ENCODE data around the gene MED27.

MED27 gene

DNA sequence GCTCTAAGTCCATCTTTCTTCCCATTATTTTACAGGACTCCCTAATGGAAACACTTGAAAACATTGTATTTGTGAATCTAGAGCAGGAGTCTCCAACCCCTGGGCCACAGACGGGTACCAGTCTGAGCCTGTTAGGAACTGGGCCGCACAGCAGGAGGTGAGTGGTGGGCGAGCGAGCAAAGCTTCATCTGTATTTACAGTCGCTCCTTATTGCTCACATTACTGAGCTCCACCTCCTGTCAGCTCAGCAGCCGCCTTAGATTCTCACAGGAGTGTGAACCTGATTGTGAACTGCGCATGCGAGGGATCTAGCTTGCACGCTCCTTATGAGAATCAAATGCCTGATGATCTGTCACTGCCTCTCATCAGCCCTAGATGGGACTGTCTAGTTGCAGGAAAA, 111.0 kb downstream of the MED27 start:
- H3K27me3 ChIP-seq = no peaks in the 10 kb centered on the region
- no peak for DNase-seq
- intact Hi-C loops (cut with DNase I; ENCODE audit: low total_unique reads) = no loop called here
- H3K27ac ChIP-seq = no peak overlapping the region
- TF ChIP-seq, protein P1, sequence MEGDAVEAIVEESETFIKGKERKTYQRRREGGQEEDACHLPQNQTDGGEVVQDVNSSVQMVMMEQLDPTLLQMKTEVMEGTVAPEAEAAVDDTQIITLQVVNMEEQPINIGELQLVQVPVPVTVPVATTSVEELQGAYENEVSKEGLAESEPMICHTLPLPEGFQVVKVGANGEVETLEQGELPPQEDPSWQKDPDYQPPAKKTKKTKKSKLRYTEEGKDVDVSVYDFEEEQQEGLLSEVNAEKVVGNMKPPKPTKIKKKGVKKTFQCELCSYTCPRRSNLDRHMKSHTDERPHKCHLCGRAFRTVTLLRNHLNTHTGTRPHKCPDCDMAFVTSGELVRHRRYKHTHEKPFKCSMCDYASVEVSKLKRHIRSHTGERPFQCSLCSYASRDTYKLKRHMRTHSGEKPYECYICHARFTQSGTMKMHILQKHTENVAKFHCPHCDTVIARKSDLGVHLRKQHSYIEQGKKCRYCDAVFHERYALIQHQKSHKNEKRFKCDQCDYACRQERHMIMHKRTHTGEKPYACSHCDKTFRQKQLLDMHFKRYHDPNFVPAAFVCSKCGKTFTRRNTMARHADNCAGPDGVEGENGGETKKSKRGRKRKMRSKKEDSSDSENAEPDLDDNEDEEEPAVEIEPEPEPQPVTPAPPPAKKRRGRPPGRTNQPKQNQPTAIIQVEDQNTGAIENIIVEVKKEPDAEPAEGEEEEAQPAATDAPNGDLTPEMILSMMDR (IDR thresholded peaks at IDR 0.05) = no peak
- no peaks in the 10 kb centered on the region for H3K9me3 ChIP-seq
- no peak overlapping the region for H3K4me3 ChIP-seq
- peaks cover 0 to 10% (median 0%) of the 10 kb centered on the region in 3 donors for H3K36me3 ChIP-seq
- no peaks in the 10 kb centered on the region for H3K4me1 ChIP-seq

DNA sequence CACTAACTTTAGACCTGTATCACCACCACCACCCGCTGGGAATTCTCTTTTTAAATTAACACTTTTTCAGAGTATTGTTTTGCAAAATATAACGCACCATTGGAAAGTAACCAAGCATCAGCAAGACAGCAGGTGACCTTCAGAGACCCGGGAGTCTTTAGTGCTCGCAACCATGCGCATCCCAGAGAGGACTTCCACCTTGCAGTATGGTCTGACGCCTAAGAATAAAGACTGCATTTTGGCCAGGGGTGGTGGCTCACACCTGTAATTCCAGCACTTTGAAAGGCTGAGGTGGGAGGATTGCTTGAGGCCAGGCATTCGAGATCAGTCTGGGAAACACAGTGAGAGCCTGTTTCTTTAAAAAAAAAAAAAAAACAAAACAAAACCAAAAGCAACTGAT, 113.8 kb downstream of the MED27 start:
- no peak overlapping the region for H3K4me3 ChIP-seq
- TF ChIP-seq, protein P1 (IDR thresholded peaks at IDR 0.05) = no peak
- no peaks in the 10 kb centered on the region for H3K27me3 ChIP-seq
- H3K36me3 ChIP-seq = peaks cover 0 to 10% (median 0%) of the 10 kb centered on the region in 3 donors
- intact Hi-C loops (cut with DNase I; ENCODE audit: low total_unique reads) = no loop called here
- no peaks in the 10 kb centered on the region for H3K9me3 ChIP-seq
- H3K27ac ChIP-seq = no peak overlapping the region
- H3K4me1 ChIP-seq = no peaks in the 10 kb centered on the region
- no peak for DNase-seq

DNA sequence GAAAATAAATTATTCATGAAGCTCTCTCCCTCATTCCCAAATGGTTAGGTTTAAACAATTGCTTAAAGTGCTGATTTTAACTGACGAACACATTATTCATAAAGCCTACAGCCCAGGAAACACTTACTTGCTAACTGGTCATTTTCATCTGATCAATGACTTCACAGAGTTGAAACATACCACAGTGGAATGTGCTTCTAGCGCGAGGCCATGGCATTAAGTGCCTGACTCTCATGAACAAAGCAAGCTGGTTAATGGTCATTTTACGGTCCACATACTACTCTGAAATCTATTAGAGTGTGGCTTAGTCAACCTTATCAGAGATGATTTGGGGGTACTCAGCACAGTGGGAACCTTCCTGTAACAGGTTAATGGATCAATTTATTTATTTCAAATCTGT, 114.6 kb downstream of the MED27 start:
- TF ChIP-seq, protein P1 (IDR thresholded peaks at IDR 0.05) = no peak
- no peak overlapping the region for H3K4me3 ChIP-seq
- no peaks in the 10 kb centered on the region for H3K9me3 ChIP-seq
- no peaks in the 10 kb centered on the region for H3K27me3 ChIP-seq
- peaks cover 0 to 9% (median 0%) of the 10 kb centered on the region in 3 donors for H3K36me3 ChIP-seq
- H3K4me1 ChIP-seq = no peaks in the 10 kb centered on the region
- DNase-seq = no peak
- intact Hi-C loops (cut with DNase I; ENCODE audit: low total_unique reads) = no loop called here
- H3K27ac ChIP-seq = no peak overlapping the region

DNA sequence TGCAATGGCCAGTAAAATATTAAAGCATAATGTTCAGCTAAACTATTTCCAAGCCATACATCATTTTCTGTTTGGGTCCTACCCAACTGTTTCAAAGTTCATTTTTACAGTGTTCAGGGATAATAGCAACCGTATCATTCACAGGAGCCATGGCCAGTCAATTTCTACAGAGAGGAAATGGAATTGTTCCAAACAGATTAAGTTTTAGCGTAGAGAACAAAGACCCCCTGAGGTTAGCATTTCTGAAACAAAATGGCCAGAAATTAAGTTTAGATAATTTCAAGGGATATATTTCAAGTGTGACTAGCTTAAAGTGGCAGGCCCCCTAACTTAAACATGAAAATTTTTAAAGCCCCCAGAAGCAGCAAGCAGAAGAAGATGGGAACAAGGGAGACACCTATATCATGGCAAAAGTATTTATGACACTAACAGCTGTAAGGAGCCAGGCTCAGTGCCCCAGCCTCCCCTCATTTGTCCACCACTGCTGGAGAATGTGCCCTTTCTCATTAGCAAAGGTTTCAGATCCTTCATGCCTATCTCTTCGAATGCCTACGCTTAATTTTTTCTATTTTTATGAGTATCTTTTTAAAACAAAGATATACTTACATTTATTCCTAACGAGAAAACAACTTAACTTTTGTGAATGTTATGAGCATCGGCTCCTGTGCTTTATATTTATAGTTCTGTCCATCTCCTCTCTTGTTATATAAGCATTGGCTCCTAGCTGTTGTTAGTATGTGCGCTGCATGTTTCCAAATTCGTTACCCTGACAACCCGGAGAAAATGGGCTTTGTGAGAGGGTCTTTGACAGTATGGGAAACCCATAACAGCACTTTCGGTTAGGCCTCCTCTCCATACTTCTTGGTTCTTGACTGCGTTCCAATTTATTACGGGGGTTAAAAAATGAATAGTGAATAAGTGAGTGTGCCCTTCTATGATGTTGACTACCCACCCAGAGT, 116.3 kb downstream of the MED27 start:
- Histone ChIP-seq H3K27me3 (no peaks in the 10 kb centered on the region), H3K4me3 (no peak overlapping the region), H3K36me3 (peaks cover 0 to 5% (median 0%) of the 10 kb centered on the region in 3 donors), H3K9me3 (no peaks in the 10 kb centered on the region), H3K4me1 (no peaks in the 10 kb centered on the region), H3K27ac (no peak overlapping the region)
- TF ChIP-seq, protein P1 (IDR thresholded peaks at IDR 0.05) = no peak
- intact Hi-C loops (cut with DNase I; ENCODE audit: low total_unique reads) = no loop called here
- no peak for DNase-seq

DNA sequence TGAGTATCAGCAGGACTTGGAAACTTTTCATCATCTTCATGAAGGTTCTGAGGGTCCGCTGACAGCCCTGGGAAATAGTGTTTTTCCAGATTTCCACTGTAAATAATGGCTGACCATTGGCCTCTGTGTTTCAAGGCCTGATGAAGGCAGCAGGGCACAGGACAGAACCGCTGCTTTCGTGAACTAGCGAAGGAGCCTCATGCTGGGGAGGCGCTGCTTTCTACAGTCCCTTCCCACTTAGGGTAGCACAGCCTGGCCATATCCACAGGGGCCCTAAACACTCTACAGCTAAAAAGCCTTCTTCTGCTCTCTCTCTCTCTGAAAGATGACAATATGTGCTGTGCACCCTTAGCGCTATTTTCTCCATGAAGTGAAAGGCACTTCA, 118.2 kb downstream of the MED27 start:
- H3K9me3 ChIP-seq = no peaks in the 10 kb centered on the region
- H3K36me3 ChIP-seq = peaks cover 0 to 5% (median 0%) of the 10 kb centered on the region in 3 donors
- no peaks in the 10 kb centered on the region for H3K27me3 ChIP-seq
- DNase-seq = no peak
- no peaks in the 10 kb centered on the region for H3K4me1 ChIP-seq
- H3K27ac ChIP-seq = no peak overlapping the region
- H3K4me3 ChIP-seq = no peak overlapping the region
- TF ChIP-seq, protein P1 (IDR thresholded peaks at IDR 0.05) = no peak
- intact Hi-C loops (cut with DNase I; ENCODE audit: low total_unique reads) = no loop called here

All from tibial artery (tissue), 4 donors.